Ovary (tissue), 1 donor: ENCODE measurements around the gene MRPL11.

Experiments
- EP300 ChIP-seq: sonication (generic); formaldehyde crosslinking; IDR thresholded peaks from one replicate; pipeline ENCODE4 v1.6.1; 2017; ENCODE audit warnings: antibody characterized with exemption
- POLR2A ChIP-seq: fragments of 450-650 bp; IDR thresholded peaks from one replicate; pipeline ENCODE4 v1.6.1; 2017; ENCODE audit warnings: antibody characterized with exemption, mild to moderate bottlenecking, moderate library complexity

DNA sequence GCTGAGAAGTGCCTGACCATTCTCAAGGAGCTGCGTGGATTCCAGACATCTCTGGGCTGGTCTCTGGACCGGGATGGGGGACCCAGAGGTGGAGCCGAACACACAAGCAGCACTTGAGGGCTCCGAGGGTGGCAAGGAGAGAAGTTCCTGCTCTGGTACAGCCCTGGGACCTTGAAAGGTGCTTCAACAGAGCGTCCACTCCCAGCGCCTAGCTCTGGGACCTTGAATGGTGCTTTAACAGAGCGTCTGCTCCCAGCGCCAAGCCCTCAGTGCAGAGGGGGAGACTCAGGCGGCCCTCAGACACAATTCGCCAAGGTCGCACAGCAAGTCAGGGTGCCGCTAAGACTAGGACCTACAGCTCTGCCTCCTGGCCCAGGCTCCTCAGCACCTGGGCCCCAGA lies 28.5 kb downstream of the MRPL11 start:
- TF ChIP-seq EP300 (no peak), POLR2A (no peak)
